ENCODE measurements around the gene IL17B.

Gene IL17B

DNA sequence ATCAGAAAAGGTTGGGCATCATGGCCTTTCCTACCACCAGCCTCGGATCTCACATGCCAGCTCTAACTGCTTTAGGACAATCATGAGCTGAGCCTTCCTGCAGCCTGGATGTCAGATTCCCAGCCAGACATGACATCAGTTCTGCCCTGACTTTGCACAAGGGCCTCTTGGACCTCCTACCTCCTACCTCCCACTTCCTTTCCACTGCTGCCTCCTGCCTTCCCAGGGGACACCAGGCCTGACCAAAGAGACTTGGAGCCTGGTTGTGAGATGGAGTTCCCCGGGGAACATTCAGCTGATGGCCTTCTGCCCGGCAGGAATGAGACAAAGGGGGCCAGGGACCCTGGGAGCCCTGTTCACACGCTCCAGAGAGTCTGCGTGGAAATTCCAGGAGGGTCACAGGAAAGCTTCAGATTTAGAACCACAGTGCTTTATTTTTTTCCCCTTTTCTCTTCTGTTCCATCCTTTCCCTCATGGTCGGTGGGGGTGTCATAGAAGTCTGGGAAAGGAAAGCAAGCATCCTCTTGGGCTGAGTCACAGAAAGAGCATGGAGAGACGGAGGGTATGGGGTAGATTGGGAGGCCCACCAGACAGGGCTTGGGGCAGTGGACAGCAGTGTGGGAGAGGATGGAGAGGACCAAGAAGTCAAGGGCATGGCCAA, 35.4 kb upstream of the IL17B start:
- no peak for DNase-seq

- DNase-seq = no peak
These were observed 34.6 kb upstream of the IL17B start for GRCh38 chr5:149413477-149414210.

DNA sequence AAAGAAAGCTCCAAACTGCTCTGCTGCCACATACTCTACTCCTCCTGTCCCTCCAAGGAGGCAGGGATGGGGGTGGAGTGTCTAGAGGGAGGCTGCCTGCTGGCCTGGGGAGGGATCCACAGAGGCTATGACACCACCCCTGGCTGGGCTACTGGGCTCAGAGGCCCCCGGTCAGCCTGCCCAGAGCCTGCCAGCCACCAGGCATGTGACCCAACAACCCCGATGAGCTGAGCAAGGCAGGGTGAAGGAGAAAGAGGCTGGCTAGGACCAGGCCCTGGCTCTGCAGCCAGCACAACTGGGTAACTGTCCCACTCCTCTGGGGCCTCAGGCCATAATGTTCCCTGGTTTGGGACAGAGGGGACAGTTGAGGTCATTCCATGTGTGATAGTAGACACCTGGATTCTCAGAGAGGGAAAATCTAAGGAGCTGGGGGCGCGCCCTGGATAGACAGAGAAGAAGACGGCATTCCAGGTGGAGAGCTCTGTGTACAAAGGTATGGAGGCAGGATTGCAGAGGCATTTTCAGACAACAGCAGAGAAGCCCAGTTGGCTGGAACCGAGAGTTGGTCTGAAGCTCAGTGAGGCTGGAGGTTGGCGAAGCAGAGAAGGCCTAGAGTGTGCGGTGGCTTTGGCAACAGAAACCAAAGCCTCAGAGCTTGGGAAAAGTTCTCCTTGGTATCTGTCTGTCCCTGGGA, 33.8 kb upstream of the IL17B start:
- DNase-seq = no peak

GRCh38 chr5:149411738-149412519, 32.8 kb upstream of the IL17B start:
- DNase-seq = no peak

- no peak for DNase-seq
These were observed 31.8 kb upstream of the IL17B start for GRCh38 chr5:149410721-149411432.

GRCh38 chr5:149410071-149410470, 31.0 kb upstream of the IL17B start:
- DNase-seq = no peak

- DNase-seq = no peak
These were observed 30.3 kb upstream of the IL17B start for GRCh38 chr5:149409268-149409948.

DNA sequence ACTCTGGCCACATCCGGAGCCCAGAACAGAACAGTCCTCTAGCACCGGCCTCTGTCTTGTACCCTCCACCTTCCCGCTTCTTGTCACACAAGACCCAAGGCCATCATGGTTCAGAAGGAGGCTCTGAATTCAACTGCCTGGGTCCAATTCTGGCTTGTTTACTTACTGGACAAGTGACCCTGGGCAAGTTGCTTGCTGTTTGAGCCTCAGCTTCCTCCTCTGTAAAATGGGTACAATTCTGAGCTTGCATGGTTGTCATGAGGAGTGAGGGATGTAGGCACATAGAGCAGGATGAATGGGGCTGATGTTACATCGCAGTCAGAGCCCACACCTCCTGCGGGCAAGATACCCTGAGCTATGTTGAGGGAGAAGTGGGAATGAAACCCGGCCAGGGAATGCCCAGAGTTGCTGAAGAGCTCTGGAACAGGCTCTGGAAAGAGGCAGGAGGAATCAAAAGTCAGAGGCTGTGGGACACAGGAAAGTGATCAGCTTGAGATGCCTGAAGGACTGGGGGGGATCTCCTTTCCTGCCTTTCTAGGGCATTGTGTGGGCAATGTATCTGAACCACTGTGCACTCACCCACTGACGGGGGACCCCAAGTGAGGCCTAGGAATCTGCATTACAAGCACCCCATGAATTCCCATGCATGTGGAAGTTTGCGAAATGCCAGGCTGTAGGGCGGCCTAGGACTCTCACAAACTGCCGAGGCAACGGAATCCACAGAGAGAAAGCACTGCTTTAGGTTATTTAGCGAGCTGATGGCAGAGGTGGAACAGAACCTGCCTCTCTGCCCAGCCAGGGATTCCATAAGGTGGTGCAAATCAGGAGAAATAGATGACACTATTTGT, 29.4 kb upstream of the IL17B start:
- no peak for DNase-seq

GRCh38 chr5:149407323-149408251, 28.5 kb upstream of the IL17B start:
- no peak for DNase-seq

DNA sequence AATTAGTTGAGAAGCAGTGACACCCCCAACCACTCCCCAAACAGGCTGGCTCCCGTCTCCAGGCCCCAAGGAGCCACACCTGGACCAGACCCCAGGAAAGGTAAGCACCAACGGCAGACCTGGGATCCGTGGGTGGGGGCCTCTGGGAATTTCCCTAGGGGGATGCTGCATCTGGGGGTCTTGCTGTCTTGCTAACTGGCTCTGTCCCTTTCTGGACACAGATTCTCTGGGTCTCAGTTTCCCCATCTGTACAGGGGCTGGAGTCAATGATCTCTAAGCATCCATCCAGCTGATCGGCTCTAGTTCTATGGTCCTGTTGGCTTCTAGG, 27.9 kb upstream of the IL17B start:
- DNase-seq = no peak

DNA sequence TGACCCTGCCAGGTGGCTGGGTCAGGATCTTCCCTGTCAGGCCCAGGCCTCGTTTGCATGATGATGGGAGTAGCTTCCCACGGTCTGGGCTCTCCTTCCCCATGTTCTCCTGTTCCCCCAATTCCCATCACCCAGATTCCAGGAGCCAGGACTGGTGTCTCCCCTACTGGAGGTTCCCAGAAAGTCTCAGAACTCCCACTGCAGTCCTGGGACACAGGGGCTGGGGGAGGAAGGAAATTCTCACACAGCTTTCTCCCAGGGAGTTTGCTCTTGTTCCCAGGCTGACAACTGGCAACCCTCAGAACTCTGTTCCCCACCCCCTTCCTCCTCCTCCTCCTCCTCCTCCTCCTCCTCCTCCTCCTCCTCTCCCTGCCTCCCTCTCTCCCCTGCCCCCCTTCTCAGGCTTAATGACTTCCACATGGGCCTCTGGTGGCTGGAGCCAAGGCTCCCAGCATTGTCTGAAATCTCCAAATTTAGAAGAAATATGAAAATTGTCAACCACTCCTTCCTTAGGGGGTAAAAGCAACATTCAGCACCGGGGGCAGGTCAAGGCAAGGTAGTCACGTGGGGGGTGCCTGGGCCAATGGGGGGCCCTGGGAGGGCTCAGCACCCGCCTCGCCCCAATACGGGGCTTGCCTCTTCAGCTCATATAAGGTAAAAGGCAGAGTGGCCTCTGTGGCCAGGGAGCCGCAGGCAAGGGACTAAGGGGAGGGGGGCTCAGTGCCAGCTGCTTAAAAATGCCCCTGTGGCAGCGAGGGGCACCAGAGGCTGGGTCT, 27.3 kb upstream of the IL17B start:
- no peak for DNase-seq

DNA sequence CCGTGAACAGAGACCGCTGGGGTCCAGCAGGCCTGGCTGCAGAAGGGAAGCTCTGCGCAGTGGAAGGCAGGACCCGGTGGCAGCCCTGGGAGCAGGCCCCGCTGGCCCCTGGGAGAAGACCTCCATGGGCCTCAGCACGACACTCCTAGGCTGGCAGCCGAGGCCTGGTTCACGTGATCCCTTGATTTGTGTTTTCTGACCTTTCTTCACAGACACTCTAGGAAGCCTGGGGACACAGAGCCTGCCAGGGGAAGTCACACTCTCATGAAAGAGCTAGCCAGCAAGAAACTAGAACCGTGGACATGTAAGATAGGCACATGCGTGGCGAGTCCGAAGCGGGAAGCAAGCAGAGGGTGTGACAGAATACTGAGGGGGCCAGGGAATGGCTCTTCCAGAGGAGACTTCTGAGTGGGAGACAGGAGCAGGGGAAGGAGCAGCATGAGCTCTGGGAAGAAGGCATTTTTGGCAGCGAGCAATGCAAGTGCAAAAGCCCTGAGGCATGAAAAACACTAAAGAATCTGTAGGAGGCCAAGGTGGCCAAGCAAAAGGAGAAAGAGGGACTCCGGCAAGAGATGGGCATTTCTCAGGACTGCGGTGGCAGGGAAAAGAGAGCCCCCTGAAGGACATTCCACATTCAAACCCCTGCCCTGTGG, 26.6 kb upstream of the IL17B start:
- DNase-seq = no peak

GRCh38 chr5:149404746-149405549, 25.9 kb upstream of the IL17B start:
- DNase-seq = no peak

- no peak for DNase-seq
These were observed 25.0 kb upstream of the IL17B start for GRCh38 chr5:149403923-149404745.

- DNase-seq = no peak
These were observed 23.2 kb upstream of the IL17B start for GRCh38 chr5:149402291-149402690.

GRCh38 chr5:149401051-149401450, 22.0 kb upstream of the IL17B start:
- DNase-seq = no peak

DNA sequence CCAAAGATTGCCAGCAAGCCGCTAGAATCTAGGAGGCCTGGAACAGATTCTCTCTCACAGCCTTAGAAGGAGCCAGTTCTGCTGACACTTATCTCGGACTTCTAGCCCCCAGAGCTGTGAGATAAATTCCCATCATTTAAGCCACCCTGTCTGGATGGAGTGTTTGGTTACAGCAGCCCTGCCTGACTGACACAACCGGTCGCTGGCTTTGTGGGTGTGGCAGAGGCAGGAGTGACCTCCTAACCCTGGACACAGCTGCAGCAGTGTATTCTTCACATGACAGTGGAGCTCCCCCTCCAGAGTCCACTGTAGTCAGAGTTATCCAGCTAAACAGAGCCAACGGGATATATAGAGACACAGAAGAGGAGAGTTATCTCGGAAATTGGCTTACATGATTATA, 21.2 kb upstream of the IL17B start:
- DNase-seq = no peak

All from inflammatory macrophage treated with lipopolysaccharide for 1 hour (primary cell).